A673 (cell line): Measurements from ENCODE around the gene ARL4D.

Source experiments
- EZH2 ChIP-seq: fragments of 200-600 bp; sonication (generic); IDR thresholded peaks from 2 replicates; pipeline ENCODE4 v1.6.1; 2017; ENCODE audit warnings: borderline replicate concordance, low read depth, mild to moderate bottlenecking, mixed read lengths, antibody characterized with exemption, low read length; ENCODE audit not compliant: poor library complexity, severe bottlenecking
- TF ChIP-seq, protein P1 (sequence below): fragments of 300-800, 200-600 bp; sonication (generic); conservative IDR thresholded peaks from 2 replicates; pipeline ENCODE4 v1.5.1; 2017; ENCODE audit warnings: low read depth, mild to moderate bottlenecking, antibody characterized with exemption, low read length, moderate library complexity, mixed read lengths

DNA sequence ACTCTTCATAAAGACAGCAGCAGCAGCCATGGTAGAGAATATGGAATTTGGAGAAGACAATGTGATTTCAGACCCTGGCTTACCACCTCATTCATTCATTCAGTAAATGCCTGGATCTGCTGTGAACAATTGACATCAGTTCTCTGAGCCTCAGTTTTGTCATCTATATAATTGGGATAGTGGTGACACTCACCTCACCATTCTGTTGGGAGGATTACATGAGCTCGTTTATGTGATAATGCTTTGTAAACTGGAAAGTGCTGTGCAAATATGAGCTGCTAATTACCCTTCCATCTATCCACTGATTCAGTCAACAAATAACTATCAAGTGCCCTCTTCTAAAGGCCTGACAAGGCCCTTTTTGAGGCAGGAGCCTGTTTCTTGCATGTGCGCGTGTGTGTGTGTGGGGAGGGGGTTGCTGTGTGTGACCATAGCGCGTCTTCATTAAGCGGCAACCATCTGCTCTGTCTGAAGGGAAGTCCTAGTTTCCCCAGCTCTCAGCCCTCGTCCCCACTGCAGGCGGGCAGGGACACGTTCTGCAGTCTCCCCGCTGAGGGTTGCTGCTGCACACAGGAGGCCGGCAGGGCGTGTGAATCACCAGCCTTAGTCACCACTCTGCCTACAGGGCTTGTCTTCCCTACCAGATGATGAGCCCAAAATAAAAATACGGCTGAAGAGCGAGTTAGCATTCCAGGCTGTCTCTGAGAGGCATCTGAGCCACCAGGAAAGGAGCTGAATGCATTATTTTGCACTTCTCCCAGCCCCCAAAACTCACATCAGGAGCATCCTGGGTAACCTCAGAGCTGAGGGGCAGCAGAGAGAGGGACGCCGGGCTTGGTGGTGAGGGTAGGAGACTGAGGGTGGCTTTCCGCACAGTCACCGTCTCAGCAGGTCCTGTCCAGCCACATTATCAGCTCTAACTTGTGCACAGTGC lies 19.9 kb downstream of the ARL4D start:
- TF ChIP-seq, protein P1, sequence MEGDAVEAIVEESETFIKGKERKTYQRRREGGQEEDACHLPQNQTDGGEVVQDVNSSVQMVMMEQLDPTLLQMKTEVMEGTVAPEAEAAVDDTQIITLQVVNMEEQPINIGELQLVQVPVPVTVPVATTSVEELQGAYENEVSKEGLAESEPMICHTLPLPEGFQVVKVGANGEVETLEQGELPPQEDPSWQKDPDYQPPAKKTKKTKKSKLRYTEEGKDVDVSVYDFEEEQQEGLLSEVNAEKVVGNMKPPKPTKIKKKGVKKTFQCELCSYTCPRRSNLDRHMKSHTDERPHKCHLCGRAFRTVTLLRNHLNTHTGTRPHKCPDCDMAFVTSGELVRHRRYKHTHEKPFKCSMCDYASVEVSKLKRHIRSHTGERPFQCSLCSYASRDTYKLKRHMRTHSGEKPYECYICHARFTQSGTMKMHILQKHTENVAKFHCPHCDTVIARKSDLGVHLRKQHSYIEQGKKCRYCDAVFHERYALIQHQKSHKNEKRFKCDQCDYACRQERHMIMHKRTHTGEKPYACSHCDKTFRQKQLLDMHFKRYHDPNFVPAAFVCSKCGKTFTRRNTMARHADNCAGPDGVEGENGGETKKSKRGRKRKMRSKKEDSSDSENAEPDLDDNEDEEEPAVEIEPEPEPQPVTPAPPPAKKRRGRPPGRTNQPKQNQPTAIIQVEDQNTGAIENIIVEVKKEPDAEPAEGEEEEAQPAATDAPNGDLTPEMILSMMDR, result no peak
- TF ChIP-seq EZH2, result no peak
